ENCODE results near the gene BCL2L1.

BCL2L1 gene

DNA sequence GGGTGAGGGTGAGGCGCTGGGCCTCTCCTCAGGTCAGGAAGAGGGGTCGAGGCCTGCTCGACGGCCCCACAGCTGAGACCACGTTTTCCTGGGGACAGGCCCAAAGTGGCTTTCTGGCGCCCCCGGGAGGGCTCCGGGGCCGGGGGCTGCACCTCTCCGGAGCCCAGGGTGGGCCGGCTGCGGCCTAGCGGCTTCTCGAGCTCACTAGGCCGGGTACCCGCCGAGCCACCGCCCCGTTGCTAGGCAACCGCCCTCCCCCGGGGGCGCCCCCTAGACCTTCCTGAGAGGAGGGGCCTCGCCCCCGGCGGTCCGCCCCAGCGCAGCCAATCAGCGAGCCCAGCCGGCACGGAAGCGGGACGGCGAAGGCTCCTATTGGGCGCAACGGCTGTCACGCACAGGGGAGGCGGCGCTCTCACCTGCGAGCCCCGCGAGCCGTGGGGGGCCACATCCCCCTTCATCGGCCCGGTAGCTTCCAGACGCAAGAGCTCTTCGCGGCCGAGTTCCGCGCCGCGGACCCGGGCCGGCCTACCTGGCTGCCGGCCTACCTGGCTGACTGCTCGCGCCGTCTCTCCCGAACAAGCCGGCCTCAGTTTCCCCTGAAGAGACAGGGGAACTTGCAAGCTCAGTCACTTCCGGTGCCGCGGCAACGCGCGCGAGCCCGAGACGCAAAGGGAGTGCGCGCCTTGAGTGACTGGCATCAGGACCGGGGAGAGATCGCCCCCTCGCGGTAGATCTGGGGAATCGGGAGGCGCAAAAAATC, 831 bp upstream of the BCL2L1 start:
- DNase-seq: peak; percentile 96 to 100 (median 98)

DNA sequence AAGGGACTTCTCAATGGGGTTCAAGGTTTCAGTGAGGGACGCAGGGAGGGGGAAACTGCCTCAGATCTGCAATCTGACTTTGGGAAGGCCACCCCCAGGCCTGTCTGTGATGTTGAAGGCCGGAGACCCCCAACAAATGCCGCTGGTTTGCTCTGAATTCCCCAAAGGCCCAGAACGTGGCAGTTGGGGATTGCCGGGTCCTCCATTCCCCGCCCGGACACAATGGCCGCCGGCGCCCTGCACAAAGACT, 326 bp upstream of the BCL2L1 start:
- no peak for DNase-seq

DNA sequence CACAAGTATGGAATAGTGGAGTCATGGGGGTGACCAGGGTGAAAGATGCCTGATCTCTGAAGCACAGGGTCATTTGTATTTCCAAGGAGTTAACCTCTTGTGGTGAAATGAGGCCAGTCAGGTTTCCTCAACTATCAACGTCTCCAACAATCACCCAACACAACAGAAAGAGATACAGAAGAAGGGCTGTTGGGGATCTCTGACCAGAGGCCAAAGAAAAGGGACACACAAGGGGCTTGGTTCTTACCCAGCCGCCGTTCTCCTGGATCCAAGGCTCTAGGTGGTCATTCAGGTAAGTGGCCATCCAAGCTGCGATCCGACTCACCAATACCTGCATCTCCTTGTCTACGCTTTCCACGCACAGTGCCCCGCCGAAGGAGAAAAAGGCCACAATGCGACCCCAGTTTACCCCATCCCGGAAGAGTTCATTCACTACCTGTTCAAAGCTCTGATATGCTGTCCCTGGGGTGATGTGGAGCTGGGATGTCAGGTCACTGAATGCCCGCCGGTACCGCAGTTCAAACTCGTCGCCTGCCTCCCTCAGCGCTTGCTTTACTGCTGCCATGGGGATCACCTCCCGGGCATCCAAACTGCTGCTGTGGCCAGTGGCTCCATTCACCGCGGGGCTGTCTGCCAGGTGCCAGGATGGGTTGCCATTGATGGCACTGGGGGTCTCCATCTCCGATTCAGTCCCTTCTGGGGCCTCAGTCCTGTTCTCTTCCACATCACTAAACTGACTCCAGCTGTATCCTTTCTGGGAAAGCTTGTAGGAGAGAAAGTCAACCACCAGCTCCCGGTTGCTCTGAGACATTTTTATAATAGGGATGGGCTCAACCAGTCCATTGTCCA, 1.0 kb downstream of the BCL2L1 start:
- DNase-seq: no peak

DNA sequence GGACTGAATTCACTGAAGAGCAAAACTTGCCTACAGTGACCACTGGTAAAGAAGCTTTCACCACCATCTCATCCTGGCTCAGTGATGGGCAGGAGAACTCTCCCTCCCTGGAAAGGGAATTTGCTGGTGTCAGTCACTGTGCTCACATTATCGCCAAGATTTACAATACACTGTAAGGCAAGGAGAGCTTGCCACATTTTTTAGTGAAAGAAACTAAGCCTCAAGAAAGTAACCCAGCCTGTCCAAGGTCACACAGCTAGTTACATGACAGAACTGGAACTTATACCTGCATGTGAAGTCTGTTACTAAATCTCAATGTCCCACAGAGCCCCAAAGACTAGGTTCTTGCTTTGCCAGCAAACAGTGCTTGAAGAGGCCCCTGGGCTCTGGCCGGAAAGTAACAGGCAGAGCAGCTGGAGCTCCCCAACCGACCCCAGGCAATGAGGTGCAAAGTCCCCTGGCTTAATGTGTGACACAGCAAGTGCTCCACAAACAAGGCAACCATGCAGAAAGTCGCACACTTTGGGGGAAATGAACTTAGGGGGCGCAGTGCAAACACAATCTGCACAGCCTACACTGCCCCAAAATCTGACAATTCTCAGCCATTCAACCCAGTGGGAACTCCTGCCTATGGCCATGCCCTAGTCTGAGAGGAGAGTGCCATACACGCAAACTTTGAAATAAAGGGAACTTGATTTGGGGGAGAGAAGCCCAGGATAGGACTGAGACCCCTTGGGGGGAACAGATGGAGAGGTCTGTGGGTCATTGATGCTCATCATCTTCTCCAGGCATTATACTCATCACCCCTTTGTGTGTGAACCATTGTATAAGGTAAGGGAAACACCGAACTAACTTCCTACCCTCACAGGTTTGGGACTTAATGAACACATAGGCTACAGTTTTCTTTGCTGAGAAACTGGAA, 1.9 kb downstream of the BCL2L1 start:
- peak in 2 of 6 experiments; percentile 5 to 35 for DNase-seq

DNA sequence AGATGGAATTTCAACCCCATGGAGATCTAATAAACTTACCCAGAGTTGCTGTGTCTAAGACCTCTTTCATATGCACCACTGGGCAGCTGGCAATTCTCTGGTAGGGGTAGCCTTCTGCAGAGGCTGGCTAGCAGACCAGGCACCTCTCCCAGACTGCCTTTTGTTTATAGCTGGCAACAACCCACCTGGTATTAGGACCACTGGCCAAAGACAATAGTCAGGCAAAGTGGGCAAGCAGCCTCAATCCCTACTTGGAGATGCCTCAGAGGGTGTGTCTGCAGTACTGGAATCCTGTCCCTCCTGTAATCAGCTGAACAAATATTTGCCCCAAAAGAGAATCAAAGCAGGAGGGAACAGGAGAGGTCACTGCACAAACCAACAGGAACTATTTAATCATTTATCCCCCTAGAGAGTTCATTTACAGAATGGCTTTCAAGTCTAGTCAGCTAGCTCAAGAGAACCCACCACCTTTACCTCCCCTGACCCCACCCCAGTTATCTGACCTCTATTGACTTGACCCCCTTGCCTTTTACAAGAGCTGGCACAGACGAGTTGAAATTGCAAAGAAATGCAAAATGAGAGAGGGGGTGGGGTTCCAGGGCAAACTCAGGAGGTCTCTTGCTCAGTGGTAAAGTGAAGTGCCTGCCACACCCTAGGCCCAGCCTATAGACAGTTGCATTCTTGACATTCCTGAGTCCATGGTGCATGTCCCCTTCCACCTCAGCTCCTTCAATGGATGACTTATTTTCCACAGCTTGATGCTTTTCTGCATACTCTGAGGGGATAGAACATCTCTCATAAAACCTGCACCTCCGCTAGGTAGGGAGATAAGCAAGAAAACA, 2.8 kb downstream of the BCL2L1 start:
- DNase-seq: no peak

DNA sequence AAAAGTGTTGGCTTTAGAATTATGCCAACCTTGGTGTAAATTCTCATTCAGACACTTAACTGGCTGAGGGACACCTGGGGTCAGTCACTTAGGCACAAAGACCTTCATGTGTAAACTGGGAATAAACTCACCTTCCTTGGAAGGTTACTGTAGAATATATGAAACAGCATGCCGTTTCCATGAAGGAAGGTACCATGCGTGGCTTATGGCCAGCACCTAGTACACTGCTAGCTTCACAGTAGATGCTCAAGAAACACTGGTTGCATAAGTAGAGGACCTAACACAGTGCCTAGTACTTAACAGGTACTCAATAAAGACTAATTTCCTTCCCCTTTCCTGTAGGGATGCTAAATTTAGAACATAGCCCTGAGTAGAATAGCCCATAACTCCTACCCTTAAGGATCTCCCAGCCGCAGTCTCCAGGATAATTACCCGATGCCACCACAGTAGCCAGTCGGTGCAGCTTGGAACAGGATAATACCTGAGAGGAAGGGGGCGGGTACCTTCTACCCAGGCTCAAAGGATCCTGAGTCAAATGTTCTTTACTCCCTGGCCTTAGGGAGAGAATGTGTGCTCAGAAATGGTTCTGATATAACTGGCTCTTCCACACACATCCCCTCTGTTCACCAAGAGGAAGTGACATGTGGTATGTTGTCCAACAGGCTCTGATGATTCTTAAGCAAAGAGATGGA, 3.6 kb downstream of the BCL2L1 start:
- no peak for DNase-seq

DNA sequence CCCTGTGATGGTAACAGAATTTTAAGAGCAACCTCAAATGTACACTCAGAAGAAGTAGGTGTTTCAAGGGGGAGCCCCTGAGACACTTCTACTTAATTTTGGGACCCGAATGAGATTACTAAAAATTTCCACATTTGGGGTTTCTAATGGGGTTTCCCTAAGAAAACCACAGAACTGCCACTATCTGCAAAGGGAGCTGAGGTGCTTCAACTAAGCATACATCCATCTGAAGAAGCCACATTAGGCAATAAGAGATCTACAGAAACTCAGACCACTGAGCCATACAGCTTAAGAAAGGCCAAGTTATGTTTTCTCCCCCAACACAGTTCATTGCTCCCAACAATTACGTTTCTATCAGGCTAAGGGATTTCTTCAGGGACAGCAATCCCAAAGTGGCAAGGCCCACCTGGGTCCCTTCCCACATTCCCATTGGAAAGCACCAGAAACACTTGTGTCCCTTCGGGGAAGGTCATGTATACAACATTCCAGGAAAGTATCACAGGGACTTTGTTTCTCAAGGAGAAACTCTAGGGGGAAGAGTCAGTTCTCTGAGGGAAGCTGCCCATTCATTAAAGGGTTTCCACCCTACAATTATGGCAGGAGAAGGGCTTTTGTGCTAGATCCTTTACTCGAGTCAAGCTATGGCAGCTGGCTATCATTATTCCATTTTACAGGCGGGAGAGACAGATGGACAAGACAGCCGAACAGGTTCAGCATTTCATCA, 5.0 kb downstream of the BCL2L1 start:
- no peak for DNase-seq

DNA sequence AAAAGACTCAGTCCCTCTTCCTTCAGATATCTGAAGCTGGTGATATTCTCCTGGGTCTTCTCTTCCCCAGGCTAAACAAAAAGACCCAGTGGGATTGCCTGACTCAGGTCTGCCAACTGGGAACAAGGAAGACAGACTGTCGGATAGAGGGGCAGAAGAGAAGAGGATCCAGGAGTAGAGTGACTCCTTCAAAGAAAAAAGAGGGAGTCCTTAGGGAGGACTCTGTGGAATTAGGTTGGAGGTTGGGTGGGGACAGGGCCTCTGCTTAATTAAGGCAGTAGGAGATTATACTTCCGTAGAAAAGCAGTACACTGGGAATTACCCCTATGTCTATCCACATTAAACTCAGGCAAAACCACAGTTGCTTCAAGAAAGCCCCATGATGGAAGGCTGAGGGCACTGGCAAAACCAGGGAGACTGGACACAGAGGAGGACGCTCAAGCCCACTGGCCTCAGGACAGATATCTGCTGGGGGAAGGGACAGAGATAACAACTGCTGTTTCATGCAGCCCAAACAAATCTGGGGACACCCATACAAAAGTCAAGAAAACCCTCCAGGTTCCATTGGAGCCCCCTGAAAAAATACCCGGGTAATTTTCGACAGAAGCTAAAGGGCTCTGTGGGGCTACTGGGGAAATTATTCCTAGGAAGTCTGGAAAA, 5.7 kb downstream of the BCL2L1 start:
- DNase-seq: no peak

DNA sequence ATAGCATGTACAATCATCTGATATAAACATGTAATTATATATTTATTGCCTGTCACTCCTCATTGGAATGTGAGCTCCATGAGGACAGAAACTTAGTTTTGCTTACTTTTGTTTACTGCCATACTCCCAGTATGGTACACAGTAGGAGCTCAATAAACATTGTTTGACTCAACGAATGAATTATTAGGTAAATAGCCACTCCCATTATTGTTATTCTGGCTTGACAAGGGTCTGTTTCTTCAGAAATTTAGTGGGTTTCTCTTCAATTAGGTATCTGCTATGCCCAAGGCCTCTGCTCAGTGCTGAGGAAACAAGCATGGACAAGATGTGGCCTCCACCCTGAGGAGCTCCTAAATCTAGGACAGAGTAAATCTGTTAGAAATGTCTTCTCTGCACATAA, 6.3 kb downstream of the BCL2L1 start:
- no peak for DNase-seq

DNA sequence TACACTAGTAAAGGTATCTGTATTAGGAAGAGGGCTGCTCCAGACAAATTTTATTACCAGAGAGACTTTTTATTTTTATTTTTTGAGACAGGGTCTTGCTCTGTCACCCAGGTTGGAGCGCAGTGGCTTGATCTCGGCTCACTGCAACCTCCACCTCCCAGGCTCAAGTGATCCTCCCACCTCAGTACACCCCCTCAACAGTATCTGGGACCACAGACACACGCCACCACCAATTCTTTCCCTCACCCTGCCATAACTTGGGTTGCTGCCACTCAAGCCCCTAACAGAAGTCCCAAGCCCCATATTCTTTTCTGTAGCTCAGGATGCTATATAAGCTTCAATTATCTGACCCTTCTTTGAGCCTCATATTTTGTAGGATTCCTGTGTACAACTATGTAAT, 6.9 kb downstream of the BCL2L1 start:
- no peak for DNase-seq

DNA sequence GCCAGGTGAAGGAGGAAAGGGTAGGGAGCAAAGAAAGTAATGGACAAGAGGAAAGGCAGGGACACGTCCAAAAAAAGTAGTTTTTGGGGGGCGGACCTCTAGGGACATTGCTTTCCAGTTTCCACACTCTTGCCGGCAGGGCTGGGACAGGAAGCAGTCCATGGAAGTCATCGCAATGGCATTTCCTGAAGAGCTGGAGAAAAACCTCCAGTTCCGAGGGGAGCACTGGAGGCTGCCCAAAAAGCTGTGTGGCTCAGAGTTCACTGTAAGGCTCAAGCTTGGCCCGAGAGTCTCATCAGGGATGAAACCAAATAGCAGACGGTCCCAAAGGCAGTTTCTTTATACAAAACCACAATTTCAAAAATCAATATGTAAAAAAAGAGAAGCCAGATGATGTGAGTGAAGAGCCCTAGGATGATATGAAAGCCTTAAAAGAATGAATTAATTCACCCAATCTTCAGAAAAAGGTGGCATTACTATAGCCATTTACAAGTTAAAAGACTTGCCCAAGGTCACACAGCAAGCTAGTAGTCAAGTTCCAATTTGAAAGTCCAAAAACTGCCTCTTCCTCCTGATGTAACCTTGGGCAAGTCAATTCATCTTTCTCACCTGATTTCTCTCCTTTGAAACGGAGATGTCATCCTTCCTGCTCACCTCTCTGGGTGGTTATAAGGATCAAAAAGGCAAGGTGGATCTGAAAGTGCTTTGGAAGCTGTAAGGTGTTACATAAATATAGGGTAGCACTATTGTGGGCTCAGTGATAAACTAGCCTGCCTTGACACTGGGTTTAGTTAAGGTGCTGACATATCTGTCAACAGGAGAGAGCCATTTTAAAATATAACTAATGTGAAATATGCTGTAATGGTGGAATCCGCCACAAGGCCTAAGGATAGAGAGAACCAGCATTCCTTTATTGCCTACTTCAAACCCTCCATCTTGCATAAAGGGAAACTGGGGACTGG, 9.1 kb downstream of the BCL2L1 start:
- DNase-seq: no peak

DNA sequence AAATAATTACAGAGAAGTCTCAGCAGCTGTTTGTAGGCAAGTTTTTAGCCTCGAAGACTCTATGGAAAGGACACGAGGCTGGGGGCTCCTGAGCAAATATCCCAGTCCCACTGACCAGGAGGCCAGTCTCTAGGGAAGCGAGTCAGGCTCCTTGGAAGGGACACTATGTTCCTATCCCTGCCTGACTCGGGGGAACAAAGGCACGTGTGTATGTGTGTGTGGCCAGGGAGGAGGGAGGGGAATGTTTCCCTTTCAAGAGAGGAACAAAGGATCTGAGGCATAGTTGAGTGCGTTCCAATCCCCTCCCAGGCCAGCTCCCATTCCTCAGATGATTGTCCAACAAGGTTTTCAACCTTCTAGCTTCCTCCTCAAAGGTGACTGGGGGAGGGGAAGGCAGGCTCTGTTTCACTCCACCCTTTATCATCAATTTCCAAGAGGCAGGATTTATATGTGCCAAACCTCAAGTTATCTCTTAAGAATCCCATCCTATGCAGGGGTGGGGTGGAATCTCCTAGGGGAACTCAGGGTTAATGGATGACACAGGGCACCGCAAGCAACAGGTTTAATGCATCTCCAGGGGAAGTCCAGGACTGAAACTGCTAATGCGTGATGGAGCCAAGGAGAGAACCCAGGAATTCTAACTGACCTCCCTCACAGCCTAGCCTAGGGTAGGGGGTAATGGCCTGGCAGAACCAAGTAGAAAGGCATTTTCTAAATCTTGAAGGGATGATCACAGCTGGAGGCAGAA, 9.9 kb downstream of the BCL2L1 start:
- DNase-seq: no peak

DNA sequence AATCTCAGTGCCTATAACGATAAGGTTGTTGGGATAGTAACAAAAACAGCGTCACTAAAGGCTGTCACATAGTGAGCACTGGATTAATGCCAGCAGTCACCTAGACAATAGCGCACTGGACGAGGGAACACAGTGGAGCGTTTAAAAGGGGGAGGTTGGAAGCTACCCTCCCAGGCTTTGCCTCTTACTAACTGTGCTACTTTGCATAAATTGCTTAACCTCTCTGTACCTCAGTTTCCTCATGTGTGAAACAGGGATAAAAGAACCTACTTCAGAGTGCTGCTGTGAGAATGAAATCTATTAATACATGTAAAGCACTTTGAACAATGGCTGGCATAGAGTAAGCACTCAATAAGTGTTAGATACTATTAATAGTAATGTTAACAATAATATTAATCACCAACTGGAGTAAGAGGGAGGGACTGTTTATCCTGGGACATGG, 10.5 kb downstream of the BCL2L1 start:
- no peak for DNase-seq

DNA sequence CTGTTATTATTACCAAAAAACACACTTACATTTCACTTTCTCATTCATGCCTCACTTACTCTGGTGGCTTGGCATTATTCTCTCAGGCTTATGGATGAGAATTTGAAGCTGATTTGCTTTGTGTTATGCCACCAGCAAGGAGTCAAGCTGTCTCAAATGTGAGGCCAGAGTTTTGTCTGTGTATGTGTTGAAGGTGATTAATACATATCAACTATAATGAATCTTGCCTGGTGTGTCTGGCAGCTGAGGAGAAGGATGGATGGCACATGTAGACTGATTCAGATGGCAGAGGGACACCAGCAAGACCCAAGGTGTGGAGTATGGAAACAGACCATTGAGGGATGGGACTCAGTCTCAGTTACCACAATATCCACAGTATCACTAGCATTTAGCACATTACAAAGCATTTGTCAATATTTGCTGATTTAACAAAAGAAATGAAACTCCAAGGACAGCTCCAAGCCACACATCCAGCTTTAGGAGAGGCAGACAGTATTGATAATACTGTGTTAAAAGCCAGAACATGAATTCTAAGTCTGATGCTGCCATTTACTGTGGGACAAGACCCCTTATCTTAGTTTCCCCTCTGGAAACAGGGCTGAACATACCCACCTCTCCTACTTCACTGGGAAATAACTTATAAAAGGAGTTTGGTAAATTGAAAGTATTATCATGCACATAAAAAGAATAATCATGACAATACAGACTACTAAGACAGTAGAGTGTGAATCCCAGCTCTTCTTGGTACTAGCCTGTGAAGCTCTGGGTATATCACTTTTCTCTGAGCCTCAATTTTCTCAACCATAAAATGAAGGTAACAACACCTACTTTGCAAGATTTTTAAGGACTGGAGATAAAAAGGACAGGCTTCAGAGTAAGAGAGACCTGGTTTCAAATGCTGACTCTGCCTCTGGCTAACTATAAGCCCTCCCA, 11.2 kb downstream of the BCL2L1 start:
- DNase-seq: no peak

DNA sequence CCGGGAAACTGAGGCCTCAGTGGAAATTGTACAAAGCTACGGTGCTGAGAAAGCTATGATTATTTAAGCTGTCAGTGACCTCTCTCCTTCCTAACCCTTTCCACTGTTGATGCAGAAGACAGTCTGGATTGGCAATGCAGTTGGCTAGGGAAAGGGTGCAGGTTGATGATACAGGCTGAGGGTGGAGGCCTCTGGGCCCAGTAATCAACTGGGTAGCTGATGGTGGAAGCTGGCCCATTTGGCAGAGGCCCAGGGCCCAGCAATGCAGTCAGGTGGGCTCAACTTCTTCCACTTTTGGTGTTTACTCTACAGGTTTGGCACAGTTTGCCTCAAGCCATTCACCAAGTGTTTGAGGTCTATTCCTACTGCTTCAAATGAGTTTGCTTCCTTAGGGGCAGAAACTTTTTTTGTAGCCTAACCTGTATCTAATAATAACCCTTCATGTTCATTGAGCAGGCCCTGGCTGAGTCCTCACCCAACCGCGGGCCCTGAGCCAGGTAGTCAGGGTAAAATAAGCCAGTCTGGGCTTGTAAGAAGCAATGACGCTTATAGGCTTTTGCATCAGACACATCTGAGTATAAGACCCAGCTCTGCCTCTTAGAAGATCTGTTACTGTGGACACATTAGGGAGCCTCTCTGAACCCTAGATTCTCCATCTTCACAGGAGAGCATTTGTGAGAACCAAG, 12.1 kb downstream of the BCL2L1 start:
- no peak for DNase-seq

DNA sequence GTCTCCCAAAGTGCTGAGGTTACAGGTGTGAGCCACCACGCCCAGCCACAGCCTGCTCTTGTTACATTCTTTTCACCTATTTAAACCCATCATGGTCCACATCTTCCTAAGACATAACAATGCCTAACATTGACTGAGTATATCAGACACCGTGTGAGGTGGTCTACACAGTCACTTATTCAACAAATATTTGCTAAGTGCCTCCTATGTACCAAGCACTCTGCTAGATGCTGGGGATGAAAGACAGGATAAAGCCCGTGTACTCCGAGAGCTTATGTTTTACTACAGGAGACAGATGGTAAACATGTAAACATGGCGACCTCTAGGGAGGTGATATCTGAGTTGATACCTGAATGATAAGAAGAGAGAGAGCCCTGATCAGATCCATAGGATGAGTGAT, 12.7 kb downstream of the BCL2L1 start:
- DNase-seq: no peak
